HL-60 (cell line): ENCODE measurements around the gene ITGB2.

Experiments used
- DNase-seq, 2 experiments: peaks; one replicate each; pipeline ENCODE4 v3.0.0-alpha.2; 2010 to 2020; ENCODE audit warnings: low read depth in 1 of 2, low spot score in 1 of 2
- H3K27ac ChIP-seq: fragments of 250-450 bp; sonication (Bioruptor Pico); replicated peaks from 2 replicates; pipeline ENCODE4 v1.5.1; 2020; ENCODE audit warnings: mild to moderate bottlenecking, moderate library complexity
- H3K27me3 ChIP-seq: fragments of 250-450 bp; sonication (Bioruptor Pico); 2 replicates; pipeline ENCODE4 v1.5.1; 2021; ENCODE audit warnings: mild to moderate bottlenecking, moderate library complexity; ENCODE audit not compliant: insufficient read depth, poor library complexity, severe bottlenecking
- H3K4me3 ChIP-seq: replicated peaks from 2 replicates; pipeline ENCODE4 v1.5.1; 2011; ENCODE audit warnings: mild to moderate bottlenecking, control low read depth, low read length; ENCODE audit not compliant: insufficient read depth
- CTCF ChIP-seq: IDR thresholded peaks from one replicate; pipeline ENCODE4 v1.5.1; 2011; ENCODE audit warnings: low read length, control low read depth, inconsistent platforms; ENCODE audit not compliant: insufficient read depth
- GABPA ChIP-seq: IDR thresholded peaks from 2 replicates; pipeline ENCODE4 v1.6.1; 2012; ENCODE audit warnings: low read depth
- POLR2AphosphoS5 ChIP-seq: IDR thresholded peaks from 2 replicates; pipeline ENCODE4 v1.6.1; 2012; ENCODE audit warnings: low read depth
- REST ChIP-seq: IDR thresholded peaks from 2 replicates; pipeline ENCODE4 v1.6.1; 2012; ENCODE audit warnings: low read depth; ENCODE audit not compliant: insufficient replicate concordance
- SPI1 ChIP-seq: IDR thresholded peaks from 2 replicates; pipeline ENCODE4 v1.6.1; 2012; ENCODE audit warnings: low read depth, mild to moderate bottlenecking, borderline replicate concordance

ITGB2 gene

GRCh38 chr21:44925378-44925755 lies 4.7 kb upstream of the ITGB2 start:
- Histone ChIP-seq H3K27me3 (no peaks in the 10 kb centered on the region), H3K4me3 (no peak overlapping the region), H3K27ac (peak overlapping the region; percentile 69)
- TF ChIP-seq POLR2AphosphoS5 = no peak
- no peak for TF ChIP-seq SPI1
- no peak for TF ChIP-seq GABPA
- TF ChIP-seq REST = no peak
- TF ChIP-seq CTCF = no peak
- DNase-seq = no peak

- Histone ChIP-seq H3K27ac (peak overlapping the region; percentile 69), H3K27me3 (no peaks in the 10 kb centered on the region), H3K4me3 (no peak overlapping the region)
- TF ChIP-seq POLR2AphosphoS5 (no peak), GABPA (no peak), REST (no peak), SPI1 (peak; percentile 79), CTCF (no peak)
- DNase-seq = peak; percentile 49 to 74
These were observed 4.1 kb upstream of the ITGB2 start for GRCh38 chr21:44924606-44925377.

GRCh38 chr21:44923480-44924084 lies 2.9 kb upstream of the ITGB2 start:
- TF ChIP-seq GABPA (no peak), SPI1 (peak; percentile 47; the same call in 1 of the 2 replicates), CTCF (no peak), REST (no peak), POLR2AphosphoS5 (no peak)
- DNase-seq = peak in 1 of 2 experiments; percentile 49
- Histone ChIP-seq H3K4me3 (no peak overlapping the region), H3K27me3 (no peaks in the 10 kb centered on the region), H3K27ac (peak overlapping the region; percentile 69)
